H9 (cell line): ENCODE data around the gene FGF16. TPM values are rescaled to one million over a fixed set of nuclear protein-coding genes. Genes with fewer than 3 reads are reported as not detected.

Experiments used
- DNase-seq: peaks from one replicate; pipeline ENCODE4 v3.0.0-alpha.2; 2017
- H2AFZ ChIP-seq: one replicate; pipeline ENCODE4 v1.6.1; 2013; ENCODE audit warnings: mild to moderate bottlenecking, low read length, control low read depth, moderate library complexity
- H2AK5ac ChIP-seq: 2 replicates; pipeline ENCODE4 v1.6.1; 2013; ENCODE audit warnings: low read length, control low read depth, mixed read lengths; ENCODE audit not compliant: insufficient read length
- H2BK120ac ChIP-seq: one replicate; pipeline ENCODE4 v1.6.1; 2013; ENCODE audit warnings: low read depth, mild to moderate bottlenecking, low read length, control low read depth, inconsistent platforms; ENCODE audit not compliant: poor library complexity, severe bottlenecking
- H2BK12ac ChIP-seq: 2 replicates; pipeline ENCODE4 v1.6.1; 2013; ENCODE audit warnings: low read length, control low read depth, mixed read lengths, low read depth; ENCODE audit not compliant: insufficient read length
- H2BK15ac ChIP-seq: 2 replicates; pipeline ENCODE4 v1.6.1; 2013; ENCODE audit warnings: low read depth, low read length, control low read depth
- H2BK20ac ChIP-seq: one replicate; pipeline ENCODE4 v1.6.1; 2013; ENCODE audit warnings: low read depth, mild to moderate bottlenecking, low read length, control low read depth, inconsistent platforms; ENCODE audit not compliant: poor library complexity, severe bottlenecking
- H2BK5ac ChIP-seq: 2 replicates; pipeline ENCODE4 v1.6.1; 2013; ENCODE audit warnings: low read length, control low read depth, mixed read lengths; ENCODE audit not compliant: insufficient read length
- H3K14ac ChIP-seq: 2 replicates; pipeline ENCODE4 v1.6.1; 2013; ENCODE audit warnings: low read length, control low read depth; ENCODE audit not compliant: insufficient read depth
- H3K18ac ChIP-seq: 2 replicates; pipeline ENCODE4 v1.6.1; 2013; ENCODE audit warnings: low read depth, mild to moderate bottlenecking, mixed read lengths, low read length, control low read depth; ENCODE audit not compliant: insufficient read length
- H3K23ac ChIP-seq: 2 replicates; pipeline ENCODE4 v1.6.1; 2013; ENCODE audit warnings: low read length, control low read depth, mixed read lengths, low read depth; ENCODE audit not compliant: insufficient read length
- H3K23me2 ChIP-seq: 2 replicates; pipeline ENCODE4 v1.6.1; 2013; ENCODE audit warnings: low read depth, mild to moderate bottlenecking, mixed read lengths, low read length, control low read depth; ENCODE audit not compliant: insufficient read length, poor library complexity, severe bottlenecking
- H3K27ac ChIP-seq: 2 replicates; pipeline ENCODE4 v1.5.1; 2013; ENCODE audit warnings: low read length, control low read depth, mixed read lengths, low read depth; ENCODE audit not compliant: insufficient read length
- H3K27me3 ChIP-seq: 2 replicates; pipeline ENCODE4 v1.6.1; 2013; ENCODE audit warnings: low read length, control low read depth, inconsistent platforms; ENCODE audit not compliant: insufficient read depth
- H3K4ac ChIP-seq: 2 replicates; pipeline ENCODE4 v1.6.1; 2013; ENCODE audit warnings: low read depth, mild to moderate bottlenecking, control low read depth, inconsistent platforms, low read length, moderate library complexity
- H3K4me1 ChIP-seq: 2 replicates; pipeline ENCODE4 v1.6.1; 2013; ENCODE audit warnings: low read length, control low read depth, inconsistent platforms; ENCODE audit not compliant: insufficient read depth
- H3K4me2 ChIP-seq: 2 replicates; pipeline ENCODE4 v1.6.1; 2013; ENCODE audit warnings: low read length, control low read depth, mixed read lengths; ENCODE audit not compliant: insufficient read length, insufficient read depth
- H3K56ac ChIP-seq: 2 replicates; pipeline ENCODE4 v1.6.1; 2013; ENCODE audit warnings: low read depth, mild to moderate bottlenecking, mixed read lengths, low read length, control low read depth; ENCODE audit not compliant: insufficient read length
- H3K79me1 ChIP-seq: 2 replicates; pipeline ENCODE4 v1.6.1; 2013; ENCODE audit warnings: low read depth, mild to moderate bottlenecking, moderate library complexity, low read length, control low read depth, inconsistent platforms; ENCODE audit not compliant: insufficient read depth, poor library complexity, severe bottlenecking
- H3K79me2 ChIP-seq: 2 replicates; pipeline ENCODE4 v1.6.1; 2013; ENCODE audit warnings: low read length, control low read depth, inconsistent platforms; ENCODE audit not compliant: insufficient read depth
- H3K9ac ChIP-seq: 2 replicates; pipeline ENCODE4 v1.6.1; 2013; ENCODE audit warnings: low read length, control low read depth, mixed read lengths; ENCODE audit not compliant: insufficient read length; ENCODE audit errors: extremely low read depth
- H3K9me3 ChIP-seq: one replicate; pipeline ENCODE4 v1.6.1; 2013; ENCODE audit warnings: low read depth, low read length, inconsistent platforms; ENCODE audit not compliant: control insufficient read depth
- H3T11ph ChIP-seq: one replicate; pipeline ENCODE4 v1.6.1; 2013; ENCODE audit warnings: mild to moderate bottlenecking, low read length, control low read depth, inconsistent platforms
- H4K20me1 ChIP-seq: one replicate; pipeline ENCODE4 v1.6.1; 2013; ENCODE audit not compliant: control insufficient read depth, insufficient read length, insufficient read depth
- H4K5ac ChIP-seq: 2 replicates; pipeline ENCODE4 v1.6.1; 2013; ENCODE audit warnings: low read depth, mild to moderate bottlenecking, mixed read lengths, low read length, control low read depth; ENCODE audit not compliant: insufficient read length
- H4K8ac ChIP-seq: replicated peaks from 2 replicates; pipeline ENCODE4 v1.6.1; 2013; ENCODE audit warnings: low read length, control low read depth, mixed read lengths, low read depth; ENCODE audit not compliant: insufficient read length
- H4K91ac ChIP-seq: 2 replicates; pipeline ENCODE4 v1.6.1; 2013; ENCODE audit warnings: low read depth, mild to moderate bottlenecking, moderate library complexity, mixed read lengths, low read length, control low read depth; ENCODE audit not compliant: insufficient read length
- H3K27ac Mint-ChIP-seq, 3 experiments: 2 replicates in 2 of 3; 3 replicates in 1 of 3; pipeline ENCODE4 v1.8.0; 2020 to 2021; ENCODE audit warnings: mixed read lengths in 3 of 3, mild to moderate bottlenecking in 1 of 3, moderate library complexity in 1 of 3
- H3K27me3 Mint-ChIP-seq: 2 replicates; pipeline ENCODE4 v1.8.0; 2021; ENCODE audit warnings: low read depth, mild to moderate bottlenecking, moderate library complexity, mixed read lengths
- H3K36me3 Mint-ChIP-seq, 3 experiments: 2 replicates in 2 of 3; 3 replicates in 1 of 3; pipeline ENCODE4 v1.8.0; 2020 to 2021; ENCODE audit warnings: low read depth in 3 of 3, mixed read lengths in 3 of 3; ENCODE audit not compliant: insufficient read depth in 1 of 3
- H3K4me1 Mint-ChIP-seq, 2 experiments: 2 replicates each; pipeline ENCODE4 v1.8.0; 2020; ENCODE audit warnings: mixed read lengths in 2 of 2
- H3K4me3 Mint-ChIP-seq, 2 experiments: 2 replicates in 1 of 2; 3 replicates in 1 of 2; pipeline ENCODE4 v1.8.0; 2020 to 2021; ENCODE audit warnings: mild to moderate bottlenecking in 2 of 2, mixed read lengths in 2 of 2, moderate library complexity in 1 of 2
- H3K9me3 Mint-ChIP-seq, 2 experiments: 2 replicates in 1 of 2; 3 replicates in 1 of 2; pipeline ENCODE4 v1.8.0; 2020; ENCODE audit warnings: mild to moderate bottlenecking in 2 of 2, mixed read lengths in 2 of 2, moderate library complexity in 1 of 2
- CTCF ChIP-seq: fragments of 200-600 bp; sonication (generic); conservative IDR thresholded peaks from 3 replicates; pipeline ENCODE4 v1.8.0; 2021; ENCODE audit warnings: antibody characterized with exemption, mild to moderate bottlenecking
- WGBS: extraction: QIAGEN DNeasy Blood & Tissue Kit; methylation state at CpG from one replicate; pipeline ENCODE4 v1.1.7; 2013; ENCODE audit warnings: missing lambda C conversion rate, low lambda C conversion rate, mixed read lengths; ENCODE audit not compliant: insufficient read length; ENCODE audit errors: extremely low coverage; 5-methylcytosine and 5-hydroxymethylcytosine counted together
- total RNA-seq: library from RNA; stranded (reverse); gene quantifications from 2 replicates; pipeline ENCODE4 v1.2.1, GENCODE V29; 2021

Gene FGF16
- total RNA-seq, 1 experiment from 2014 or later, result 2.8 TPM

- Mint-ChIP-seq H3K9me3 (peaks cover 63 to 86% of the 10 kb centered on the region in 2 experiments), H3K27me3 (no peaks in the 10 kb centered on the region), H3K36me3 (no peaks in the 10 kb centered on the region; a peak in 3 of 7 replicates), H3K4me1 (no peaks in the 10 kb centered on the region), H3K4me3 (no peak overlapping the region), H3K27ac (no peak overlapping the region)
- no peak overlapping the region for H3K18ac ChIP-seq
- no peaks in the 10 kb centered on the region for H3K79me1 ChIP-seq
- no peak overlapping the region for H3K56ac ChIP-seq
- no peak for TF ChIP-seq CTCF
- no peak overlapping the region for H2AFZ ChIP-seq
- no peak overlapping the region for H2BK120ac ChIP-seq
- H3K23me2 ChIP-seq, result no peaks in the 10 kb centered on the region
- no peaks in the 10 kb centered on the region for H3K4me1 ChIP-seq
- H3K4ac ChIP-seq, result no peak overlapping the region
- H3K27ac ChIP-seq, result no peak overlapping the region
- no peaks in the 10 kb centered on the region for H3K27me3 ChIP-seq
- H2AK5ac ChIP-seq, result no peak overlapping the region
- no peak overlapping the region for H3T11ph ChIP-seq
- H4K5ac ChIP-seq, result no peak overlapping the region
- H3K14ac ChIP-seq, result no peak overlapping the region
- WGBS, result no CpG with 5 or more reads among the region's 3 CpGs
- no peak overlapping the region for H3K9ac ChIP-seq
- H3K79me2 ChIP-seq, result no peaks in the 10 kb centered on the region
- no peak overlapping the region for H2BK5ac ChIP-seq
- peaks cover 24% of the 10 kb centered on the region for H3K9me3 ChIP-seq
- H3K23ac ChIP-seq, result no peak overlapping the region
- no peak overlapping the region for H4K8ac ChIP-seq
- no peak overlapping the region for H2BK15ac ChIP-seq
- no peak overlapping the region for H2BK12ac ChIP-seq
- no peak for DNase-seq
- H3K4me2 ChIP-seq, result no peak overlapping the region
- no peak overlapping the region for H4K91ac ChIP-seq
- H4K20me1 ChIP-seq, result no peaks in the 10 kb centered on the region
- no peak overlapping the region for H2BK20ac ChIP-seq
These were observed 48.7 kb upstream of the FGF16 start for GRCh38 chrX:77398330-77398954.
